Activated T-helper 2 cell treated with anti-CD3 and anti-CD28 coated beads, Interferon-gamma antibody, Interleukin-2, Interleukin-4, amounts not matched to agents 10 μg/mL and 5 μg/mL and 100 μg/mL, durations not matched to agents 14 hours and 24 hours and 36 hours (primary cell): ENCODE data around the gene ARFGEF2. TPM values are rescaled to one million over a fixed set of nuclear protein-coding genes. Genes with fewer than 3 reads are reported as not detected.

Experiments
- DNase-seq: peaks from one replicate; pipeline ENCODE4 v3.0.0; 2021; ENCODE audit warnings: low spot score
- H3K27ac Mint-ChIP-seq: one replicate; pipeline ENCODE4 v1.8.0; 2021; ENCODE audit warnings: mixed read lengths
- H3K27me3 Mint-ChIP-seq: one replicate; pipeline ENCODE4 v1.8.0; 2021; ENCODE audit warnings: low read depth, mixed read lengths
- H3K36me3 Mint-ChIP-seq: one replicate; pipeline ENCODE4 v1.8.0; 2021; ENCODE audit warnings: low read depth, mixed read lengths
- H3K4me1 Mint-ChIP-seq: one replicate; pipeline ENCODE4 v1.8.0; 2021; ENCODE audit warnings: low read depth, mixed read lengths
- H3K4me3 Mint-ChIP-seq: one replicate; pipeline ENCODE4 v1.8.0; 2021; ENCODE audit warnings: low read depth, mild to moderate bottlenecking, moderate library complexity, mixed read lengths
- H3K9me3 Mint-ChIP-seq: one replicate; pipeline ENCODE4 v1.8.0; 2021; ENCODE audit warnings: mixed read lengths
- intact Hi-C: fragments of 100-400 bp; cut with micrococcal nuclease; formaldehyde crosslinking; loops from one replicate; pipeline ENCODE4 v1.15.1; 2023
- total RNA-seq: library from RNA; stranded (reverse); gene quantifications from 2 replicates; pipeline ENCODE4 v1.2.3, GENCODE V29; 2022

Gene ARFGEF2
- total RNA-seq, 1 donor from 2014 or later, result 31.8 TPM

DNA sequence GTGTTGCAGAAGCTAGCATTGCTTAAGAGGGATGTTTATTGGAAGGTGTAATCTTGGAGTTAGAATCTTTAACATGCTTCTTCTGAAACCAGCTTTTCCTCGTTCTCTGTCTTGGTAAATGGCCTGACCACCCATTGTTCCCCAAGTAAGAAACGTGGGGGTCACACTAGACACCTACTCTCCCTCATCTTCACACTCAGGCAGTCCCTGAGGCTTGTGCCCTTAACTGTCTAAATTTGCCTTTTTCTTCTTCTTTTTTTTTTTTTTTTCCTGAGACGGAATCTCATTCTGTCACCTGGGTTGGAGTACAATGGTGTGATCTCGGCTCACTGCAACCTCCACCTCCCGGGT is 16.2 kb upstream of the ARFGEF2 start:
- intact Hi-C loops, result loop anchor here (1.0 to 5.0 kb wide), 4 partner anchors 78 to 270 kb away; partner anchors contain the start of gene PREX1

GRCh38 chr20:48906221-48906877 is 15.2 kb upstream of the ARFGEF2 start:
- Mint-ChIP-seq H3K9me3 (peaks cover 5% of the 10 kb centered on the region), H3K27ac (no peak overlapping the region), H3K4me1 (peaks cover 14% of the 10 kb centered on the region), H3K4me3 (no peak overlapping the region), H3K36me3 (no peaks in the 10 kb centered on the region), H3K27me3 (peaks cover 2% of the 10 kb centered on the region)
- intact Hi-C loops, result loop anchor here (5.0 kb wide), 1 partner anchor 79 kb away; the partner anchor contains the start of gene PREX1
- no peak for DNase-seq

More for the DNA sequence above, 16.2 kb upstream of the ARFGEF2 start:
- Mint-ChIP-seq H3K36me3 (no peaks in the 10 kb centered on the region), H3K4me1 (peaks cover 13% of the 10 kb centered on the region), H3K9me3 (peaks cover 5% of the 10 kb centered on the region), H3K27me3 (peaks cover 3% of the 10 kb centered on the region), H3K27ac (no peak overlapping the region), H3K4me3 (no peak overlapping the region)
- no peak for DNase-seq

- intact Hi-C loops, result loop anchor here (5.0 kb wide), 1 partner anchor 81 kb away; the partner anchor contains the start of gene PREX1
These were observed 12.7 kb upstream of the ARFGEF2 start for GRCh38 chr20:48908656-48909319.

DNA sequence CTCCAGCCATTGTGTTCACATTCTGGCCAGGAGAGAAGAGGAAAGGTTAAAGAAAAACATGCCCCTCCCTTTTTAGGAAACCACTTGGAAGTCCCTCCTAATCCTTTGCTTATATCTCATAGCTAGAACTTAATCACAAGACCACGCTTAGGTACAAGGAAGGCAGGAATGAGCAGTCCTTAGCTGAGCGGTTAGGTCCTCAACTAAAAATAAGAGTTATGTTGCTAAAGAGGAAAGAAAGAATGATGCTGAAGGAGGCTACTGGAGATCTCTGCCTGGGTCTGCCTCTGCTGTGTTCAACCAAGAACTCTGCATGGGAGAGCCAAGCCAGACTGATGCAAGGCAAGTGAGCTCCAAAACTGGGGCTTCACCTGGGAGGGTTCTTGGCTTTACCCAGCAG is 11.6 kb upstream of the ARFGEF2 start:
- no peak overlapping the region for H3K4me3 Mint-ChIP-seq
- no peak overlapping the region for H3K27ac Mint-ChIP-seq
- no peaks in the 10 kb centered on the region for H3K36me3 Mint-ChIP-seq
- intact Hi-C loops, result loop anchor here (5.0 kb wide), 1 partner anchor 83 kb away; the partner anchor contains the start of gene PREX1
- peaks cover 5% of the 10 kb centered on the region for H3K27me3 Mint-ChIP-seq
- peaks cover 5% of the 10 kb centered on the region for H3K9me3 Mint-ChIP-seq
- H3K4me1 Mint-ChIP-seq, result peaks cover 11% of the 10 kb centered on the region
- DNase-seq, result no peak

More at GRCh38 chr20:48908656-48909319, 12.7 kb upstream of the ARFGEF2 start:
- Mint-ChIP-seq H3K4me3 (no peak overlapping the region), H3K4me1 (peaks cover 14% of the 10 kb centered on the region), H3K9me3 (peaks cover 5% of the 10 kb centered on the region), H3K27me3 (peaks cover 3% of the 10 kb centered on the region), H3K36me3 (no peaks in the 10 kb centered on the region), H3K27ac (no peak overlapping the region)
- DNase-seq, result no peak

- no peak overlapping the region for H3K27ac Mint-ChIP-seq
- H3K36me3 Mint-ChIP-seq, result no peaks in the 10 kb centered on the region
- H3K9me3 Mint-ChIP-seq, result peaks cover 5% of the 10 kb centered on the region
- H3K27me3 Mint-ChIP-seq, result peaks cover 5% of the 10 kb centered on the region
- DNase-seq, result no peak
- H3K4me3 Mint-ChIP-seq, result no peak overlapping the region
- peaks cover 11% of the 10 kb centered on the region for H3K4me1 Mint-ChIP-seq
- intact Hi-C loops, result no loop called here
These were observed 11.1 kb upstream of the ARFGEF2 start for GRCh38 chr20:48910347-48910781.

- peaks cover 5% of the 10 kb centered on the region for H3K27me3 Mint-ChIP-seq
- peaks cover 5% of the 10 kb centered on the region for H3K9me3 Mint-ChIP-seq
- DNase-seq, result no peak
- intact Hi-C loops, result no loop called here
- no peak overlapping the region for H3K27ac Mint-ChIP-seq
- H3K36me3 Mint-ChIP-seq, result no peaks in the 10 kb centered on the region
- peaks cover 11% of the 10 kb centered on the region for H3K4me1 Mint-ChIP-seq
- H3K4me3 Mint-ChIP-seq, result no peak overlapping the region
These were observed 9.4 kb upstream of the ARFGEF2 start for GRCh38 chr20:48912065-48912464.

GRCh38 chr20:48916699-48917098 is 4.8 kb upstream of the ARFGEF2 start:
- H3K27me3 Mint-ChIP-seq, result peaks cover 3% of the 10 kb centered on the region
- H3K4me1 Mint-ChIP-seq, result peaks cover 11% of the 10 kb centered on the region
- no peak overlapping the region for H3K4me3 Mint-ChIP-seq
- no peaks in the 10 kb centered on the region for H3K36me3 Mint-ChIP-seq
- intact Hi-C loops, result no loop called here
- no peak for DNase-seq
- H3K9me3 Mint-ChIP-seq, result no peaks in the 10 kb centered on the region
- no peak overlapping the region for H3K27ac Mint-ChIP-seq

- Mint-ChIP-seq H3K27me3 (no peaks in the 10 kb centered on the region), H3K4me1 (peaks cover 31% of the 10 kb centered on the region), H3K9me3 (no peaks in the 10 kb centered on the region), H3K27ac (no peak overlapping the region), H3K36me3 (no peaks in the 10 kb centered on the region), H3K4me3 (peak overlapping the region; percentile 34)
- intact Hi-C loops, result no loop called here
- DNase-seq, result no peak
These were observed 2.1 kb upstream of the ARFGEF2 start for GRCh38 chr20:48919336-48919881.

DNA sequence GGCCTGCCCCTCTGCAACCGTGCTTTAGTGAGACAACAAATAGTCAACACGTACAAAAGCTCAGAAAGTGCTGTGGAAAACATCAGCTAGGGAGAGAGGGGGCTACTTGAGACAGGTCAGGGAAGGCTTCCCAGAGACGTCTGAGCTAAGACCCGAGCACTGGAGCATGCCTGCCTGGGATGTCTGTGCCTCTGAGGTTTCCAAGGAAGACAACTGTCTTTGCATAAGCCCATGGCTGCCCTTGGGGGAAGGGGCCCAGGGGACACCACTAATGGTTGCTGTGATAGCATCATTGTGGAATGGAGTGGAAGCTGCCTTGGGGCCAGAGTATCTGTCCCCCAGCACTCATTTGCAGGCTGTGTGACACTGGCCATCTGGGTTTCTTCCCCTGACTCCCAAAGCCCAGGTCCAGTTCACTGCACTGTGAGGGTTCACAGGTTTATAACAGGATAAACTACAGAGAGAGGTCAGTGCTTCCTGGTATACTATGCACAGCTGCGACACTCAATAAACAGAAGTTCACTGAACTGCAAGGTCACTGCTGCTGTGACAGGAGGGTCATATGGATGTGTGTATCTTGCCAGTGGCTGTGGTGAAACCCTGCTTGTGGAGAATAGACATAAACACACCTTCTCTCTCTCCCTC is 1.5 kb upstream of the ARFGEF2 start:
- H3K36me3 Mint-ChIP-seq, result no peaks in the 10 kb centered on the region
- intact Hi-C loops, result loop anchor here (5.0 kb wide), 1 partner anchor 98 kb away; no protein-coding TSS in a partner anchor
- DNase-seq, result no peak
- no peaks in the 10 kb centered on the region for H3K27me3 Mint-ChIP-seq
- peak overlapping the region; percentile 92 for H3K4me3 Mint-ChIP-seq
- H3K27ac Mint-ChIP-seq, result peak overlapping the region; percentile 63
- H3K4me1 Mint-ChIP-seq, result peaks cover 31% of the 10 kb centered on the region
- no peaks in the 10 kb centered on the region for H3K9me3 Mint-ChIP-seq

GRCh38 chr20:48920527-48921167 is 864 bp upstream of the ARFGEF2 start:
- no peaks in the 10 kb centered on the region for H3K36me3 Mint-ChIP-seq
- intact Hi-C loops, result loop anchor here (5.0 kb wide), 1 partner anchor 98 kb away; no protein-coding TSS in a partner anchor
- peak overlapping the region; percentile 92 for H3K4me3 Mint-ChIP-seq
- H3K4me1 Mint-ChIP-seq, result peaks cover 31% of the 10 kb centered on the region
- H3K27ac Mint-ChIP-seq, result peak overlapping the region; percentile 96
- no peaks in the 10 kb centered on the region for H3K9me3 Mint-ChIP-seq
- DNase-seq, result no peak
- H3K27me3 Mint-ChIP-seq, result no peaks in the 10 kb centered on the region

DNA sequence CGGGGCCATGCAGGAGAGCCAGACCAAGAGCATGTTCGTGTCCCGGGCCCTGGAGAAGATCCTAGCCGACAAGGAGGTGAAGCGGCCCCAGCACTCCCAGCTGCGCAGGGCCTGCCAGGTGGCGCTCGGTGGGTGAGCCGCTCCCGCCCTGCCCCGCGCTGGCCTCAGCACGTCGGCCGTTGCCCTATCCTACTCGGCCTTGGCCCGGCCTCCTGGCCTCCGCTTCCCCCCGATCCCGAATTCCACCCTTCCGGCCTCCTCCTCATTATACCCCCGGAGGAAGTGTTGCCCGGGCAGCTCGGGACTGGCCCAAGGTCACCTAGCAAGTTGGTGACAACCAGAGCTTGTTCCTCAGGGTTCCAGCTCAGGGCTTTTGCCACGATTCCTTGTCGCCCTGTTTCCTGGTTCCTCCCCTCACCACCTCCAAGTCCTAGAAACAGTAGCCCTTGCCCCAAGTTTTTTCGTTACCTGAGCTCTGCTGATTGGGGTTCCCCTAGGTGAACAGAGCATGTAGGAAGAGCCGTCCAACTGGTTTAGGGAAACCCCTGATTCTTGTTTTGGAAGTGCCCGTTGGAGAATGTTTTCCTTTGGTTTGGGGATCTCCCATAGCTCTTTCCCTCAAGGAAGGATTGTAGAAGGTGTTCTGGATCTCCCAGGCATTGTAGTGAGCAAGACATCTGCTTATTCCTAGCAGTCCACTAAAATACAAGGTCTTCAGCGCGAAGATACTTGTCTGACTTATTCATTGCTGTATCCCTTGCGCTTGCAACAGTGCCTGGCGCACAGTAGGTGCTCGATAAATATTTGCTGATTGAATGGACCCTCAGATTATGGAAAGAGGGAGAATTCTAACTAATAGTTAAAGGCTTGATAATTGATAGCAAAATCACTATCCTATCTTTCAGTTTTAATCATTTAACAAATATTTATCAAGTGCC is 641 bp downstream of the ARFGEF2 start:
- H3K9me3 Mint-ChIP-seq, result no peaks in the 10 kb centered on the region
- peaks cover 36% of the 10 kb centered on the region for H3K4me1 Mint-ChIP-seq
- peaks cover 4% of the 10 kb centered on the region for H3K36me3 Mint-ChIP-seq
- DNase-seq, result no peak
- H3K27me3 Mint-ChIP-seq, result no peaks in the 10 kb centered on the region
- intact Hi-C loops, result loop anchor here (5.0 kb wide), 1 partner anchor 100 kb away; no protein-coding TSS in a partner anchor
- H3K4me3 Mint-ChIP-seq, result peak overlapping the region; percentile 94
- peak overlapping the region; percentile 89 for H3K27ac Mint-ChIP-seq
